ENCODE measurements around the gene ERN1.

ERN1 gene

GRCh38 chr17:64001763-64002529 is 128.0 kb downstream of the ERN1 start:
- H3K79me2 ChIP-seq (ENCODE audit: insufficient read depth, low read length), result peaks cover 7% of the 10 kb centered on the region; the same call in 1 of the 2 replicates
- peaks cover 37% of the 10 kb centered on the region; the same call in 1 of the 2 replicates for H3K36me3 ChIP-seq (ENCODE audit: insufficient read depth, low read length)
- H2AFZ ChIP-seq (ENCODE audit: low read length), result no peak overlapping the region
- TF ChIP-seq EZH2phosphoT487 (IDR thresholded peaks at IDR 0.05; ENCODE audit: borderline replicate concordance) (no peak), CTCF (conservative IDR thresholded peaks at IDR 0.05; ENCODE audit: low read length) (no peak)
- H3K9me3 ChIP-seq (ENCODE audit: insufficient read depth, low read depth, low read length), result no peaks in the 10 kb centered on the region
- H4K20me1 ChIP-seq (ENCODE audit: insufficient read depth, low read length, poor library complexity, severe bottlenecking), result peaks cover 4% of the 10 kb centered on the region
- H3K4me2 ChIP-seq (ENCODE audit: low read depth, low read length, poor library complexity, severe bottlenecking), result no peak overlapping the region
- no peak overlapping the region for H3K4me3 ChIP-seq (ENCODE audit: low read length, poor library complexity, severe bottlenecking)
- H3F3A ChIP-seq (ENCODE audit: low read depth), result no peaks in the 10 kb centered on the region
- H3K9me2 ChIP-seq (replicated peaks; ENCODE audit: low read depth, low read length), result no peaks in the 10 kb centered on the region
- no peak overlapping the region for H3K9ac ChIP-seq (ENCODE audit: low read depth, low read length, poor library complexity, severe bottlenecking)
- no peaks in the 10 kb centered on the region for H3K27me3 ChIP-seq (ENCODE audit: insufficient read depth, low read length, poor library complexity, severe bottlenecking)
- H3K4me1 ChIP-seq (ENCODE audit: insufficient read depth, low read length, poor library complexity, severe bottlenecking), result peaks cover 14% of the 10 kb centered on the region

GRCh38 chr17:64001091-64001579 is 128.8 kb downstream of the ERN1 start:
- no peaks in the 10 kb centered on the region for H4K20me1 ChIP-seq (ENCODE audit: insufficient read depth, low read length, poor library complexity, severe bottlenecking)
- H3K27me3 ChIP-seq (ENCODE audit: insufficient read depth, low read length, poor library complexity, severe bottlenecking), result no peaks in the 10 kb centered on the region
- H3K4me2 ChIP-seq (ENCODE audit: low read depth, low read length, poor library complexity, severe bottlenecking), result no peak overlapping the region
- no peaks in the 10 kb centered on the region for H3K9me2 ChIP-seq (replicated peaks; ENCODE audit: low read depth, low read length)
- H3K9ac ChIP-seq (ENCODE audit: low read depth, low read length, poor library complexity, severe bottlenecking), result no peak overlapping the region
- peaks cover 37% of the 10 kb centered on the region; the same call in 1 of the 2 replicates for H3K36me3 ChIP-seq (ENCODE audit: insufficient read depth, low read length)
- H3K4me3 ChIP-seq (ENCODE audit: low read length, poor library complexity, severe bottlenecking), result no peak overlapping the region
- no peaks in the 10 kb centered on the region for H3K79me2 ChIP-seq (ENCODE audit: insufficient read depth, low read length)
- no peak overlapping the region for H2AFZ ChIP-seq (ENCODE audit: low read length)
- TF ChIP-seq CTCF (conservative IDR thresholded peaks at IDR 0.05; ENCODE audit: low read length) (no peak), EZH2phosphoT487 (IDR thresholded peaks at IDR 0.05; ENCODE audit: borderline replicate concordance) (no peak)
- H3K4me1 ChIP-seq (ENCODE audit: insufficient read depth, low read length, poor library complexity, severe bottlenecking), result peaks cover 9% of the 10 kb centered on the region
- no peaks in the 10 kb centered on the region for H3F3A ChIP-seq (ENCODE audit: low read depth)
- no peaks in the 10 kb centered on the region for H3K9me3 ChIP-seq (ENCODE audit: insufficient read depth, low read depth, low read length)

GRCh38 chr17:63999680-64000531 is 130.0 kb downstream of the ERN1 start:
- no peak overlapping the region for H3K4me2 ChIP-seq (ENCODE audit: low read depth, low read length, poor library complexity, severe bottlenecking)
- no peaks in the 10 kb centered on the region for H4K20me1 ChIP-seq (ENCODE audit: insufficient read depth, low read length, poor library complexity, severe bottlenecking)
- no peaks in the 10 kb centered on the region for H3K27me3 ChIP-seq (ENCODE audit: insufficient read depth, low read length, poor library complexity, severe bottlenecking)
- no peaks in the 10 kb centered on the region for H3K9me2 ChIP-seq (replicated peaks; ENCODE audit: low read depth, low read length)
- TF ChIP-seq CTCF (conservative IDR thresholded peaks at IDR 0.05; ENCODE audit: low read length) (no peak), EZH2phosphoT487 (IDR thresholded peaks at IDR 0.05; ENCODE audit: borderline replicate concordance) (no peak)
- no peak overlapping the region for H3K4me3 ChIP-seq (ENCODE audit: low read length, poor library complexity, severe bottlenecking)
- no peak overlapping the region for H3K9ac ChIP-seq (ENCODE audit: low read depth, low read length, poor library complexity, severe bottlenecking)
- no peaks in the 10 kb centered on the region for H3F3A ChIP-seq (ENCODE audit: low read depth)
- H3K79me2 ChIP-seq (ENCODE audit: insufficient read depth, low read length), result no peaks in the 10 kb centered on the region
- H2AFZ ChIP-seq (ENCODE audit: low read length), result no peak overlapping the region
- peaks cover 31% of the 10 kb centered on the region; the same call in 1 of the 2 replicates for H3K36me3 ChIP-seq (ENCODE audit: insufficient read depth, low read length)
- peaks cover 9% of the 10 kb centered on the region for H3K4me1 ChIP-seq (ENCODE audit: insufficient read depth, low read length, poor library complexity, severe bottlenecking)
- H3K9me3 ChIP-seq (ENCODE audit: insufficient read depth, low read depth, low read length), result no peaks in the 10 kb centered on the region
